HG02943 (cell line): ENCODE results near the gene MCHR1.

Source experiments
- ATAC-seq: cut with Tn5 transposase; IDR thresholded peaks from one replicate; pipeline ENCODE4 v1.9.1; 2021; ENCODE audit warnings: mild to moderate bottlenecking, low read depth, moderate library complexity; ENCODE audit not compliant: unreplicated experiment

Gene MCHR1, protein sequence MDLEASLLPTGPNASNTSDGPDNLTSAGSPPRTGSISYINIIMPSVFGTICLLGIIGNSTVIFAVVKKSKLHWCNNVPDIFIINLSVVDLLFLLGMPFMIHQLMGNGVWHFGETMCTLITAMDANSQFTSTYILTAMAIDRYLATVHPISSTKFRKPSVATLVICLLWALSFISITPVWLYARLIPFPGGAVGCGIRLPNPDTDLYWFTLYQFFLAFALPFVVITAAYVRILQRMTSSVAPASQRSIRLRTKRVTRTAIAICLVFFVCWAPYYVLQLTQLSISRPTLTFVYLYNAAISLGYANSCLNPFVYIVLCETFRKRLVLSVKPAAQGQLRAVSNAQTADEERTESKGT

DNA sequence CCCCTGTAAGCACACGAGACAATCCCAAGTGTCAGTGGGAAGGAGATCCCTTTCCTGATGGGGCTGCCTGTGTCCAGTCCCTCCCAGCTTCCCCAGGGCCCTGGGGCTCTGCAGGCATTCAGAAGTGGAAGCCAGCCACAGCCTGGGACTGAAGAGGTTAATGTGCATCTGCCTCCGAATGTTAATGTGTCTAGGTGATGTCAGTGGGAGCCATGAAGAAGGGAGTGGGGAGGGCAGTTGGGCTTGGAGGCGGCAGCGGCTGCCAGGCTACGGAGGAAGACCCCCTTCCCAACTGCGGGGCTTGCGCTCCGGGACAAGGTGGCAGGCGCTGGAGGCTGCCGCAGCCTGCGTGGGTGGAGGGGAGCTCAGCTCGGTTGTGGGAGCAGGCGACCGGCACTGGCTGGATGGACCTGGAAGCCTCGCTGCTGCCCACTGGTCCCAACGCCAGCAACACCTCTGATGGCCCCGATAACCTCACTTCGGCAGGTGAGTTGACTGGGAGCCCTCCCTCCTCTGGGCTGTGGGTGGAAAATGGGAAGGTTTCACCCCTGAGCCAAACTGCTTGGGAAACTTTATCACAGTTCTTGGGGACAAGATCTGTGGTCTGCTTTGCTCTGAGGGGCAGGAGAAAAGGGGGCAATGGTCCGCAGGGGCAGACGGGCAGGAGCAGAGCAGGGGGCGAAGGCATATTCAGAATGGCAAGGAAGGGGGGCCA lies at the start of gene MCHR1:
MCHR1 (plus strand) TSS at position 236 of the 715 bp plus-strand sequence; CDS start at position 405, 169 bp downstream.
- ATAC-seq: no peak

DNA sequence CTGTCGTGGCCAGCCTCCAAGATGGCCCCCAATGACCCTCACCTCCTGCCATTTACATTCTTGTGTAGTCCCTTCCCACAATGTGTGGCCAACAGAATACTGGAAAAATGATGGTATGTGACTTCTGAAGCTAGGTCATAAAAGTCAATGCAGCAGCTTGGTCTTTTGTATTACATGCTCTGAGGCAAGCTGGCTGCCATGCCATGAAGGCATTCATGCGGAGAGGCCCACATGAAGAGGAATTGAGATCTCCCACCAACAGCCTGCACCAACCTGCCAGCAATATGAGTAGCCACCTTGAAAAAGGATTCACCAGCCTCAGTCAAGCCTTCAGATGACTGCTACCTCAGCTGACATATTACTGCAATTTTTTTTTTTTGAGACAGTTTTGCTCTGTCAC lies 47.4 kb upstream of the MCHR1 start:
- no peak for ATAC-seq

DNA sequence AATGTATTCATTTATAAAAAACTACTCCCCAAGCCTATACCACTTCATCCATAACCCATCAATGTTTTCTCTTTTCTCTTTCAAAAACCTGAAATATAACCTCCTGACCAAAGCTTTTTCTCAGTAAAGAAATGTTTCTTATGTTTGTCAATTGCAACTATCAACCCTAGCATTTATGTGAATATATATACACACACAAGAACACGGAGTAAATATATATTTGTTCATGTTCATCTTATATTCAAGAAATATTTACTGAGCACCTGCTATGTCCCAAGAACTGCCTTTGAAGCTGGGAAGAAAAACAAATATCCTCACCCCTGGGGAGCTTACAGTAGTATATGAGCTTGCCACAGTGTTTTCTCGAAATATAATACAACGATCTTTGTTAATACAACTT lies 46.2 kb upstream of the MCHR1 start:
- ATAC-seq: no peak

DNA sequence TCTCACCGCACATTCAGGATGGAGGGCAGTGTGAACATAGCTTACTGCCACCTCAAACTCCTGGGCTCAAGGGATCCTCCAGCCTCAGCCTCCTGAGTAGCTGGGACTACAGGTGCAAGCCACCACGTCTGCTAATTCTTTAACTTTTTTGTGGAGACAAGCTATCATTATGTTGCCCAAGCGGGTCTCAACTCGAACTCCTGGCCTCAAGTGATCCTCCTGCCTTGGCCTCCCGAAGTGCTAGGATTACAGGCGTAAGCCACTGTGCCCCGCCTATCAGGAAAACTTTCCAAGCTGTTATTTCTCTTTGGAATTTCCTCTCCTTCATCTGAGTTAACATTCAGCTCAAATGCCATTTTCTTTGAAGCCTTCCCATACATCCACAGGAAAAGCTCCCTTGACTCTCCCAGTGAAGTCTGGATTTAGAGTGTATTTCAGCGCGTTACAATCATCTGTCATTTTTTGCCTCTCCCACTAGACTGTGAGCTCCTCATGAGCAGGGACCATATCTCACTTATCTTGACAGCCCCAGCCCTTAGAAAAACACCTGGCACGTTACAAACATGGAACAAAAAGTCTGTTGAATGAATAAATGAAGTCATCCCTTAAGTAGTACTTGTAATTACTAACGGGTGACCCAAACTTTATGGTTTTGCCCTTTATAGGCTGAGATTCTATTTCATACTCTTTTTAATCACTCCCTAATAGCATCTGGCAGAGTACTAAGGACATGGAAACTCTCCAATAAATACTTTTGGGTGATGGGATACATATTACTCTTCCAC lies 45.0 kb upstream of the MCHR1 start:
- ATAC-seq: no peak

DNA sequence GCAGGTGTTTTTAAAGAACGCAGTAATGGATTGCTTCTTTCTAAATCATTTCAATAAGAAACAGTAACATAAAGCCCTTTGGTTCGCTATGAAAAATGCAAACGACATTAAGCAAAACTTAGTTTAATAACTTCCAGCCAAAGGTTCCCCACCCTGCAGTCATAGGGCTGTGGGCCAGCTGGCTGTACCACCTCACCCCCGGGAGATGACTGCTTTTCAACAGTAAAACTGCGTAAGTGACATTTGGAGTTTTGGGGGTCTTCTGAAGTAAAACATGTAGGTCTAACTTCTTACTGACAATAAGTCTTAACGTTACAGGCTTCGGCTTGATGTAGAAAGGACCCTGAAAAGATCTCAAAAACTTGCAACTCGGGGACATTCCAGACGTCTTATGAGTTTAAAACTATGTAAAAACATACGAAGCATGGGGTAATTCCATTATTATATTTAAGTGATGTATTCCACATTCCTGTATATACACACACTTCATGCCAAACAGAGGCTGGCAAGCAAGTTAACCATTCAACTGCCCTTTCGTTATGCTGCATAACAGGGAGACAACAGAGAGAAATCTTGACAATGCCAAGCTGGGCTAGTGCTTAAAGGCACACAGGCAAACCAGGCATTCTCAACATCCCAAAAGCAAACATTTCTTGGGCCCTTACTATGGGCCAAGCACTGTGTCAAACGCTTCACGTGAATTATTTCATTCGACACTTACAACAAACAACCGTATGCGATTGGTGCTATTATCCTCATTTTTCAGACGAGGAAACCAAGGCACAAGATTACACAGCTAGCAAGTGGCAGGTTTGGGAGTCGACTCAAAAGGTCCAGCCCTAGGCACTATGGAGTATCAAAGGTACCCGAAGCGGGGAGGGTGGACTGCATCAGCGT lies 44.0 kb upstream of the MCHR1 start:
- ATAC-seq: no peak

DNA sequence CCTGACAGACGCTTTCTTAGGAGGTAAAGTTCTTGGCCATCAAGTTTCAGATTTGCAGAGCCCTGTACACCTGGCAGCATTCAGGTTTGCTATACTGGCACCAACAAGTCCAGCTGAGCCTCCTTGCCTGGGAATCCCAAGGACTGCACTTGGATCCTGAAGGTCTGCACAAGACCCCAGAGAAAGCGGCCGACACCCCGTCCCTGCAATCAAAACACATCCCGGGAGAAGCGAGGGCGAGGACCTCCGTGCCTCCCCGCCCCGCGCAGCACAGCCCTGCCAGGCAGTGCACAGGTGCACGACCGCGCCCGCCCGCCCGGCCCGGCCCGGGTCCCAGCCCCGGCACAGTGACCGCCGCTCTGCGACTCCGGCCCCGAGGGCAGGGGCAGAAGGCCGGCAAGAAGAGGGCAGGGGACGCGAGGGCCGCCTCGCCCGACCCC lies 43.3 kb upstream of the MCHR1 start:
- ATAC-seq: peak; percentile 19

DNA sequence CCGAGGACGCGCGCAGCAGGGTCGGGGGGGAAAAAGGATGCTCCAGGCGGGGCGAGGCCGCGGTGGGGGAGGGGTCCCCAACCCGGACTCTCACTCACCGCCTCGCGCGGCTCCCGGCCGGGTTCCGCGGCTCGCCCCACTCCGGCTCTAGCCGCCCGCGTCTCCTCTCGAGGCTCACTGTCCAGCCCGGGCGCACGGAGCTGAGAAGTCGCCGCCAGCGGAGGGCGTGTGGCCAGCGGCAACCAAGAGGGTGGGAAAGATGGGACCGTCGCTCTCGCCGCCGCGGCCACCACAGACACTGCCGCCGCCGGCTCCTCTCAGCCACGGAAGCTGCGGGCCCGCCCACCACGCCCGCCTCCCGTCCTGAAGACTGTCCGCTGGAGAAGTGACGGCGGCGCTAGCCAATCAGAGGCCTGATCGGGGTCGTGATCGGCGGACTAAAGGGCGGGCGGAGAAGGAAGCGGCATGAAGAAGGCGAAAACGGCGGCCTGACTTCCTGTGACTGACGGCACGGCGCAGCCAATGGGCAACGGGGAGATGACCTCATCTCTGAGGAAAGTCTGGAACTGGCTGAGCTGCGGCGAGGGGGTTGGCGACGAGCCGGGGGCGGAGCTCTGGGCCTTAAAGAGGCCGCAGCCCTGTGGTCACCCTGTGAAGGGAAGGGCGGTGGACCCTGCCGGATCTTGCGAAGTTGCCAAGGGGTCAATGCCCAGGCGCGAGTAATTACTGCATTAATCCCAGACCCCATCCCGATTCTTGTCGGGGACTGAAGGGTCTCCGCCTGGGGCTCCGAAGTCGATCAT lies 42.7 kb upstream of the MCHR1 start, which contains the start of gene MRTFA:
MRTFA (minus strand) TSS at position 340 of the 803 bp plus-strand sequence.
- ATAC-seq: peak; percentile 95

DNA sequence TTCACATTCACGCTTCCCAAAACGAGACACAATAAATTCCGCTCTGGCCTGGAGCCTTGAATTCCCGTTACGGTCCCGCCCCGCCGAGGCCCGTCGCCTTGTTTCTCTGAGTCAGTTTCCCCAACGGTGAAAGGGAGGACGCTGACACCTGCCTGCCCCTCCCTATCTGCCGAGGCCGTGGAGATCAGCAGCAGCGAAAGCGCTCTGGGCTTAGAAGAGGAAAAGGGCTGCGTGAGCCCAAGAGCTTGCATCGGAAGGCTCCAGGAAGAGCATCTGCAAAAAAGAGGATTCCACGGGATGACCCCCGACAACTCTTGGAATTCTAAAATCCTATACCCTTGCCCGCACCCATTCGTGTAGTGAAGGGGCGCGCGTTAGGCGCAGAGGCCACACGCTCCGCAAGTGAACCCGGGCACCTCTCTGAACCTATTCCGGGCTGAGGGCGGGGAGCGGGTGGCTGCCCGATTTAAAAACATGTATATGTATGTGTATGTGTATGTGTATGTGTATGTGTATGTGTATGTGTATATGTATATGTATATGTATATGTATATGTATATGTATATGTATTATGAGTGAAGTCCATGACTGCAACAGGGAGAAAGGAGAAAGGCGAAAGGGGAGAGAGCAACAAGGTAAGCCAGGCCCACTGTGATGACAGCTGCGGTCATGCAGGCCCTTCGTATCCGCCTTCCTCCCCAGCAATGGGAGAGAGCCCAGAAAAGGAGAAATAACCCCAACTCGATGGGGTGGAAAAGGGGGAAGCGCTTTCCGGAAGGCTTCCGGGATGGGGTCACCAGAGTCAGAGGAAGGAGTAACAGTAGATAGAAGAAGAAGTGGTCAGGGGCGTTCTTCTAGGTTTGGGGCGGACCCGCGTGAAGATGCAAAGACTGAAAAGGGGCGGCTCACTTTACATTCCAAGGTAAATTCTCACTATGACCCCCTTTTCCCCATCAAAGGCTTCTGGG lies 41.8 kb upstream of the MCHR1 start:
- ATAC-seq: peak; percentile 16

DNA sequence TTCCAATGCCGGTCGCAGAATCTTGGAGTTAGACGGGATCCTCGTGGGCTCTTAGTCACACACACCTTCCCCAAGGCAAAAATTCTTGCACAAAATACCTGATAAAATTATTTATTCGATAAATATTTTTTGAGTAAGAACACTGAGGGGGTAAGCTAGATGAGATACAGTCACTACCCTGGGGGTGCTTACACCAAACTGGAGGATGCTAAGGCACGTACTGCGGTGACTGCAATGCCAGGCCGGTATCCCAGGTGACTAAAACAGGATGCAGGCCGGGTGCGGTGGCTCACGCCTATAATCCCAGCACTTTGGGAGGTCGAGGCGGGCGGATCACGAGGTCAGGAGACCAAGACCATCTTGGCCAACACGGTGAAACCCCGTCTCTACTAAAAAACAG lies 41.0 kb upstream of the MCHR1 start:
- no peak for ATAC-seq

DNA sequence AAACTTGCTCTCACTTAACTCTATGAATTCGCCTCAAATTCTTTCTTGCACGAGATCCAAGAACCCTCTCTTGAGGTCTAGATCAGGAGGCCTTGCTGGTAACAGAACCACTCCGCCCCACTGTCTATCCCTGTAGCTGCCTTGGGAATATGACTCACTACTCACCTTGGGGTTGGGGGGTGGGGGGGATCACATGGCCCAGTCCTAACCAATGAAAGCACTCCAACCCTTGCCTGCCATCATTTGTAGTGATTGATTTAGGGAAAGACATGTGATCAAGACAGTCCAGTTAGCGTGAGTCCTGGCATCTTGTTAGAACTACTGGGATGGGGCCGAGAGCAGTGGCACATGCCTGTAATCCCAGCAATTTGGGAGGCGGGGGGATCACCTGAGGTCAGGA lies 38.0 kb upstream of the MCHR1 start:
- no peak for ATAC-seq

DNA sequence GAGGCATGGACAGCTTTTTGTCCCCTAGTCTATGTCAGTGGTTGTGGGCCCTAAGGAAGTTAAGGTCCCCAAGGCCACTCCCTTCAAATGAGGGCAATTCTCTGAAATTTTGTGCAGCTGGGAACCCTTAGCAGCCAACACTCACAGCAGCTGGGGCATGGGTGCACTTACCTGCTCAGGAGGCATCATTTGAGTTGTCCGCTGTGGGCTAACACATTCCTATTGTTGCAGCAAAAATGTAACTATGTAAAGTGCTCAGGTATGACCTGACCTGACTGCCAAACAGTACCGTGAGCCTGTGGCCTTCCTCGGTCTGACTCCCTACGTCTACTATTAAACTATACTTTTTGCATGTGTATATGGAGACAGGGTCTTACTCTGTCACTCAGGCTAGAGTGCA lies 37.0 kb upstream of the MCHR1 start:
- no peak for ATAC-seq

DNA sequence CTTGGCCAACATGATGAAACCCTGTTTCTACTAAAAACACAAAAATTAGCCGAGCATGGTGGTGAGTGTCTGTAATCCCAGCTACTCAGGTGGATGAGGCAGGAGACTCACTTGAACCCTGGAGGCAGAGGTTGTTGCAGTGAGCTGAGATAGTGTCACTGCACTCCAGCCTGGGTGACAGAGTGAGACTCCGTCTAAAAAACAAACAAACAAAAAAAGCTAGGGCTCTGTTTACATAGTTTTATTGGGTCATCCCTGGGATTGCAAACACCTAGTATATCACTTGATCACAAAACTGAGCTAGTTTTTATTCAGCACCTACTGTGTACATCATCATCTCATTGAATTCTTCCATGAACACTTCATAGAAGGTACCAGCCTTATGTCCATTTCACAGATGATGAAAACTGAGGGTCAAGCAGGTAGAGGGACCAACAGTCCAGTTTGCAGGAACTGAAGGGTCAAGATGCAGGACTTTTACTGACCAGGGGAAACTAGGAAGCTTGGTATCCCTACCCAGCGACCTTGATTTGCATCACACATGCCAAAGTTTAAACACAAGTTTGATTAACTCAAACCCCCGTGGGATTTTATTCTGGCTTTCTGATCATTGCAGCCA lies 33.6 kb upstream of the MCHR1 start:
- ATAC-seq: no peak

DNA sequence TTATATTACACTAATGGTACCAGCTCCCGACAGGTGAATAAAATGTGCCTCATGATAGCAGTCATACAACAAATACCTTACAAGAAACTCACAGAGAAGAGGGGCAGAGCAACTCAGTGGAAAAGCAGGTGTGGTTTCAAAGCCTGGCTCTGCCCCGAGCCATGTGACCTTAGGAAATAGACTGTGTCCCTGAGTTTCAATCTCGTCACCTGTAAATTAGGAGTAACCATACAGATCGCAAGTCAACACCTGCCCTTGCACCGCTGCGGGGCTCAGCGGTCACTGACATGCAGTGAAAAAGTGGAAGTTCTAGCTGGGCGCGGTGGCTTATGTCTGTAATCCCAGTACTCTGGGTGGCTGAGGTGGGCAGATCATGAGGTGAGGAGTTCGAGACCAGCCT lies 30.9 kb upstream of the MCHR1 start:
- ATAC-seq: no peak

DNA sequence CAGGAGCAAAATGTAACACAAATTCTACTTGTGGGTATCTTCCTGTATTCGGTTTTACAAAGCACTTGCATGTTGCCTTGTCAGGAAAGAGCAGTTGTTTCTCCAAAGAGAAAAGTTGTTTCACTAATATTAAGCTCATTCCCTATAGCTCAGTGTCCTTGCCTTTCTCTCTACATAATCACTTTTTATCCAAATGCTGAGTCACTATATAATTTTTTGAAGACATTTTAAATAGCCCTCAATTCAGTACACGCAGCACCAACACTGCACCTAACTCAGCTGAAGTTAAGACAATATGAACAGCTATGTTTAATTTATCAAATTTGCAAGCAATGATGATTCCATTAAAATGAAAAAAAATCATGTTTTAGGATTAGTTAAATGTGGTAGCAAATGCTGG lies 28.2 kb upstream of the MCHR1 start:
- no peak for ATAC-seq

DNA sequence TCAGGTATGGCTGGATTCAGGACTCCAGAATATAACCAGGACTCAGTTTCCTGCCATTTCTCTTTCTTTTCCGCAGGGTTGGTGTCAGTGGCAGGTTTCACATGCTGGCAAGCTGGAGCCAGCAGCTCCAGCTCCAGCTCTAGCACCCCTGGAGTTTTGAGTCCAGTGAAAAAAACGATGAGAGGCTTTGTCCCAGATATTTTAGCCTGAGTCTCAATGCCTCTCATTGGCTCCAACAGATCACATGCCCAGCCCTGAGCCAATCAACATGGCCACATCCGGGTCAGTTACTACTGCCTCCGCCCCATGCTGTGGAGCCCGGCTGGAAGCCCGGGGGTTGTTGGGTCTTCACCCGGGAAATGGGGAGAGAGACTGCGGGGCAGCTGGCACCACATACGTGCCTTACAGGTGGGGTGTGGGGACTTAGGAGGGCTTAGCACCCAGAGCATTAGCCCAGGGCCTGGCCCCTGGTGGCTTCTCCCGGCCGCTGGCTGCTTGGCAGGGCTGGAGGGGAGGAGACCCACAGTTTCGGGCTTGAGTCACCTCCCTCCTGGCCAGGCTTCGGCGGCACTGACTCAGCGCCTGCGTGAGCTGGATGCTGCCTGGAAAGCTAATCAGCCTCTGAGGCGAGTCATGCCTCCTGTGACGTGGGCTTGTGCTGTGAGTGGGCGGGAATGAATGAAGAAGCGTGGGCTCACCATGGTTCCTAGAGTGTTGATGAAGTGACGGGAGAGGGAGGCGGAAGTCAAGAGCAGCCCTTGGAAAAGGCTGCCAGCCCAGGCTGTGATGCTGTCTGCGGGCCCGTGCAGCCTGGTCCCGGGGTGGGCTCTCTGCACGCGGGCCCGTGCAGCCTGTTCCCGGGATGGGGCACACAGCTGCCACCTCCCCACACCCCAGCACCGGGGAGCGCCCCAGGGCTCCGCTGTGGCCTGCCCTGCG lies 27.5 kb upstream of the MCHR1 start:
- ATAC-seq: no peak

DNA sequence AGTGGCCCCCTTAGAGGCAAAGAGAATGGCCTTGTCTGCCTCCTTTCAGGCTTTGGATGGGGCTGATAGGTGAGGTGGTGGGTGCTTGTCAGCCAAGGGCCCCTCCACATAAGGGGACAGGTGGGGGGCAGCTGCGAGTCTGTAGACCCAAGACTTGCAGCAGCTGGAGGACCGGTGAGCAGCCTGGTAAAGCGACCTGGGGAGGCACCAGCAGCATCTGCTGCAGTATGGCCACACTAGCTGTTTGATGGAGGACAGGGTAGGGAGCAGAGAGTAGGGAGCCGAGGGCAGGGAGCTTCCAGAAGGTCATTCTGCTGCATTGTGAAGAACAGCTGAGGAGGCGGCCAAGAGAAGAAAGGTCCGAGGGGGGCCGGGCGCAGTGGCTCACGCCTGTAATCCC lies 25.9 kb upstream of the MCHR1 start:
- no peak for ATAC-seq
